OCI-LY1 (cell line): Measurements from ENCODE around the gene ERCC2.
"Not testable (repeated sequence)": the region's sequence is repeated elsewhere in the genome, so short reads cannot be mapped to it uniquely, and the experiment has no call there.

Experiments
- H2AFZ ChIP-seq: fragments of 200-600 bp; sonication (generic), shearing (Covaris generic); 2 replicates; pipeline ENCODE4 v1.6.0; 2014; ENCODE audit warnings: antibody characterized with exemption, mild to moderate bottlenecking, low read length
- H3F3A ChIP-seq: fragments of 200-600 bp; sonication (generic), shearing (Covaris generic); 2 replicates; pipeline ENCODE4 v1.6.0; 2014; ENCODE audit warnings: mild to moderate bottlenecking, antibody characterized with exemption, low read length, moderate library complexity; ENCODE audit not compliant: insufficient read depth
- H3K27ac ChIP-seq: fragments of 200-600 bp; sonication (generic); 2 replicates; pipeline ENCODE4 v1.5.1; 2014; ENCODE audit warnings: low read length, mixed run types, mild to moderate bottlenecking, low read depth; ENCODE audit not compliant: poor library complexity, severe bottlenecking
- H3K27me3 ChIP-seq: fragments of 200-600 bp; sonication (generic); 2 replicates; pipeline ENCODE4 v1.6.0; 2014; ENCODE audit warnings: antibody characterized with exemption, mild to moderate bottlenecking, low read length, moderate library complexity; ENCODE audit not compliant: insufficient read depth
- H3K36me3 ChIP-seq: fragments of 200-600 bp; sonication (generic); 2 replicates; pipeline ENCODE4 v1.6.1; 2014; ENCODE audit warnings: mild to moderate bottlenecking, antibody characterized with exemption, low read length, moderate library complexity, mixed read lengths; ENCODE audit not compliant: insufficient read depth
- H3K4me1 ChIP-seq: fragments of 200-600 bp; sonication (generic); 2 replicates; pipeline ENCODE4 v1.5.1; 2014; ENCODE audit warnings: mild to moderate bottlenecking, low read length, moderate library complexity; ENCODE audit not compliant: insufficient read depth, severe bottlenecking
- H3K4me2 ChIP-seq: fragments of 200-600 bp; sonication (generic), shearing (Covaris generic); 2 replicates; pipeline ENCODE4 v1.6.1; 2014; ENCODE audit warnings: low read length
- H3K4me3 ChIP-seq: fragments of 200-600 bp; sonication (generic); 2 replicates; pipeline ENCODE4 v1.5.1; 2014; ENCODE audit warnings: low read length, low read depth, mild to moderate bottlenecking, mixed read lengths; ENCODE audit not compliant: poor library complexity, severe bottlenecking
- H3K79me2 ChIP-seq: fragments of 200-600 bp; shearing (Covaris generic); 2 replicates; pipeline ENCODE4 v1.6.1; 2016; ENCODE audit warnings: mixed run types, low read length, mixed read lengths; ENCODE audit not compliant: insufficient read depth
- H3K9ac ChIP-seq: fragments of 200-600 bp; sonication (generic), shearing (Covaris generic); 2 replicates; pipeline ENCODE4 v1.6.1; 2014; ENCODE audit warnings: mild to moderate bottlenecking, low read length, mixed read lengths
- H3K9me2 ChIP-seq: fragments of 200-600 bp; sonication (generic), shearing (Covaris generic); 2 replicates; pipeline ENCODE4 v1.6.1; 2014; ENCODE audit warnings: low read depth, mild to moderate bottlenecking, low read length, mixed read lengths
- H3K9me3 ChIP-seq: fragments of 200-600 bp; shearing (Covaris generic); 2 replicates; pipeline ENCODE4 v1.6.1; 2014; ENCODE audit warnings: low read length, mixed read lengths
- H4K20me1 ChIP-seq: fragments of 200-600 bp; sonication (generic), shearing (Covaris generic); 2 replicates; pipeline ENCODE4 v1.6.0; 2016; ENCODE audit warnings: mild to moderate bottlenecking, low read length; ENCODE audit not compliant: insufficient read depth
- EZH2 ChIP-seq: fragments of 200-600 bp; sonication (generic), shearing (Covaris generic); IDR thresholded peaks from 2 replicates; pipeline ENCODE4 v1.8.0; 2017; ENCODE audit warnings: borderline replicate concordance, mixed run types, mild to moderate bottlenecking, antibody characterized with exemption, low read length, moderate library complexity, mixed read lengths
- TF ChIP-seq, protein P1 (sequence below): fragments of 200-600 bp; sonication (generic), shearing (Covaris generic); IDR thresholded peaks from 2 replicates; pipeline ENCODE4 v1.5.1; 2017; ENCODE audit warnings: mild to moderate bottlenecking, antibody characterized with exemption, low read length, moderate library complexity, mixed read lengths

The ERCC2 gene

GRCh38 chr19:45339629-45340028, 30.7 kb downstream of the ERCC2 start:
- no peaks in the 10 kb centered on the region for H3K9me3 ChIP-seq
- no peak overlapping the region for H3K9ac ChIP-seq
- H3F3A ChIP-seq: no peaks in the 10 kb centered on the region
- no peak overlapping the region for H3K4me3 ChIP-seq
- no peaks in the 10 kb centered on the region for H3K9me2 ChIP-seq
- H4K20me1 ChIP-seq: no peaks in the 10 kb centered on the region
- TF ChIP-seq EZH2: no peak
- TF ChIP-seq, protein P1, sequence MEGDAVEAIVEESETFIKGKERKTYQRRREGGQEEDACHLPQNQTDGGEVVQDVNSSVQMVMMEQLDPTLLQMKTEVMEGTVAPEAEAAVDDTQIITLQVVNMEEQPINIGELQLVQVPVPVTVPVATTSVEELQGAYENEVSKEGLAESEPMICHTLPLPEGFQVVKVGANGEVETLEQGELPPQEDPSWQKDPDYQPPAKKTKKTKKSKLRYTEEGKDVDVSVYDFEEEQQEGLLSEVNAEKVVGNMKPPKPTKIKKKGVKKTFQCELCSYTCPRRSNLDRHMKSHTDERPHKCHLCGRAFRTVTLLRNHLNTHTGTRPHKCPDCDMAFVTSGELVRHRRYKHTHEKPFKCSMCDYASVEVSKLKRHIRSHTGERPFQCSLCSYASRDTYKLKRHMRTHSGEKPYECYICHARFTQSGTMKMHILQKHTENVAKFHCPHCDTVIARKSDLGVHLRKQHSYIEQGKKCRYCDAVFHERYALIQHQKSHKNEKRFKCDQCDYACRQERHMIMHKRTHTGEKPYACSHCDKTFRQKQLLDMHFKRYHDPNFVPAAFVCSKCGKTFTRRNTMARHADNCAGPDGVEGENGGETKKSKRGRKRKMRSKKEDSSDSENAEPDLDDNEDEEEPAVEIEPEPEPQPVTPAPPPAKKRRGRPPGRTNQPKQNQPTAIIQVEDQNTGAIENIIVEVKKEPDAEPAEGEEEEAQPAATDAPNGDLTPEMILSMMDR: no peak
- peaks cover 23% of the 10 kb centered on the region for H3K4me1 ChIP-seq
- H3K27ac ChIP-seq: no peak overlapping the region
- no peak overlapping the region for H2AFZ ChIP-seq
- 0 out of 2 replicates have a peak, but pooled peaks cover 4% of the 10 kb centered on the region for H3K27me3 ChIP-seq
- H3K36me3 ChIP-seq: no peaks in the 10 kb centered on the region
- no peak overlapping the region for H3K4me2 ChIP-seq
- no peaks in the 10 kb centered on the region for H3K79me2 ChIP-seq

DNA sequence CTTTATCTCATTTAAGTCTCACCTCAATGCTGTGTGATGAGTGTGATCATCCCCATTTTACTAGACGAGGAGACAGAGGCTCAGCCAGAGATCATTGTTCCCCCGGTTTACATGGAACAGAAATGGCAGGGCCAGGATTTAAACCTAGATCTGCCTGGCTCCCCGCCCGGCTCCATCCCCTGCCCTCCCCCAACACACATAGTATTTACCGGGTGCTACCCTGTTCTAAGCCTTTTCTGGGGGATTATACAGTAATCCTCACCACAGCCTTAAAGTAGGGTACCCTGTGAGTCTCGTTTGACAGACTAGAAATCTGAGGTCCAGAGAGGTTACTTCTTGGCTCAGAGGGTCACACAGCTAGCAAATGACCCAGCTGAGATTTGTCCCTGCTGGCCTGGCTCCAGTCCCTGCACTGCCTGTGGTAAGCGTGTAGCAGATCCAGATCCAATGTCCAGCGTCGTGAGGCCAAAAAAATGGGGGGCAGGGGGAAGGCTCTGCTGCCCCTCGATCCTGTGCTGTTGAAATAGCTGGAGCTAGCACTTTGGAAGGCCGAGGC, 33.6 kb downstream of the ERCC2 start:
- no peak overlapping the region for H3K27ac ChIP-seq

DNA sequence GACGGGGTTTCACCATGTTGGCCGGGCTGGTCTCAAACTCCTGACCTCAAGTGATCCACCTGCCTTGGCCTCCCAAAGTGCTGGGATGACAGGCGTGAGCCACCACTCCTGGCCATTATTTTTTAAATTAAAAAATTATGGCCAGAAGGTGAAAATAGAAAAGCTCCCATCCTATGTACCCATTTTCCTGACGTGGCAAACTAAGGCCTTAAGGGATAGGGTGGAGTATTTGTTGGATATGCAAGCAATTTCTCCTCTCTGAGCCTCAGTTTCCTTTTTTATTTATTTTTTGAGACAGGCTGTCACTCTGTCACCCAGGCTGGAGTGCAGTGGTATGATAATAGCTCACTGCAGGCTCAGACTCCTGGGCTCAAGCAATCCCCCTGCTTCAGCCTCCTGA, 35.5 kb downstream of the ERCC2 start:
- H4K20me1 ChIP-seq, H3K4me2 ChIP-seq, H3K27ac ChIP-seq, H3K9me2 ChIP-seq, H3F3A ChIP-seq, H3K9me3 ChIP-seq, H2AFZ ChIP-seq, H3K9ac ChIP-seq, H3K36me3 ChIP-seq, H3K79me2 ChIP-seq, H3K4me1 ChIP-seq, H3K27me3 ChIP-seq, H3K4me3 ChIP-seq: not testable (repeated sequence)

More for the DNA sequence above, 33.6 kb downstream of the ERCC2 start:
- Histone ChIP-seq H4K20me1 (no peaks in the 10 kb centered on the region), H3K4me2 (no peak overlapping the region), H3K36me3 (no peaks in the 10 kb centered on the region), H3K9me2 (no peaks in the 10 kb centered on the region), H3K4me3 (no peak overlapping the region), H2AFZ (no peak overlapping the region), H3K9me3 (no peaks in the 10 kb centered on the region), H3K79me2 (no peaks in the 10 kb centered on the region), H3K27me3 (0 out of 2 replicates have a peak, but pooled peaks cover 3% of the 10 kb centered on the region), H3K4me1 (peaks cover 23% of the 10 kb centered on the region), H3F3A (no peaks in the 10 kb centered on the region), H3K9ac (no peak overlapping the region)
- TF ChIP-seq, protein P1: no peak
- no peak for TF ChIP-seq EZH2

DNA sequence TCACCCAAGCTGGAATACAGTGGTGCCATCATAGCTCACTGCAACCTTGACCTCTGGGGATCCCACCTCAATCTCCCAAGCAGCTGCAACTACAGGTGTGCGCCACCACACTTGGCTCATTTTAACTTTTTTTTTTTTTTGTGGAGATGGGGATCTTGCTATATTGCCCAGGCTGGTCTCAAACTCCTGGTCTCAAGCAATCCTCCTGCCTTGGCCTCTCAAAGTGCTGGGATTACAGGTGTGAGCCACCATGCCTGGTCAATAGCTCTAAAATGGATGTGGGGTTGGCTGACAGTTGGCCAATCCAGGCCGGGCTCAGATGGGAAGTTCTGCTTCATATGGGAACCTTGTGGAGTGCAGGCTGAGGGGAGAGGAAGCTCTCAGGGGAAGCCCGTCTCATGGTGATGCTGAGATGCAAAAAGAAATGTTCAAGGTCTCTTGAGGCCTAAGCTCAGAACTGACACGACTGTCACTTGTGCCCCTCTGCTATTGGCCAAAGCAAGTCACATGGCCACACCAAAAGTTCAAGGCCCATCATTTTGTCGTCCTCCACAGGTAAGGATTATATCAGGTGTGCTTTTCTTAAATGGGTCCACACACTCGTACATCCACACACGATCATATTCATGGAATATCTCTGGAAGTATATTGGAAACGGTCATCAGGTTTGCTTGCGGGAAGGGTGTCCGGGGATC, 36.6 kb downstream of the ERCC2 start:
- H3K27ac ChIP-seq: no peak overlapping the region
- H3K4me1 ChIP-seq: peaks cover 9% of the 10 kb centered on the region
- H4K20me1 ChIP-seq: no peaks in the 10 kb centered on the region
- no peaks in the 10 kb centered on the region for H3K9me3 ChIP-seq
- H3K27me3 ChIP-seq: no peaks in the 10 kb centered on the region
- no peak overlapping the region for H2AFZ ChIP-seq
- H3K36me3 ChIP-seq: no peaks in the 10 kb centered on the region
- H3K4me2 ChIP-seq: no peak overlapping the region
- H3K9ac ChIP-seq: no peak overlapping the region
- H3K4me3 ChIP-seq: no peak overlapping the region
- H3F3A ChIP-seq: no peaks in the 10 kb centered on the region
- TF ChIP-seq, protein P1: no peak
- no peak for TF ChIP-seq EZH2
- no peaks in the 10 kb centered on the region for H3K79me2 ChIP-seq
- no peaks in the 10 kb centered on the region for H3K9me2 ChIP-seq
